Sciatic nerve (tissue), 2 donors: ENCODE results near the gene DSCAML1. TPM values are rescaled to one million over a fixed set of nuclear protein-coding genes. Genes with fewer than 3 reads are reported as not detected.

Source experiments
- ATAC-seq: fragments of 200-7000 bp; cut with Tn5 transposase; one replicate; pipeline ENCODE4 v1.9.1; 2020; ENCODE audit warnings: mild to moderate bottlenecking, moderate library complexity
- DNase-seq: peaks from one replicate; pipeline ENCODE4 v3.0.0-alpha.2; 2020; ENCODE audit warnings: low spot score
- intact Hi-C: fragments of 100-400 bp; cut with DNase I; formaldehyde crosslinking; loops from one replicate; pipeline ENCODE4 v1.14.2; 2022
- total RNA-seq: library from RNA; stranded (reverse); fragmentation: NEBNext Ultra II Directional; extraction: Animal tissue kit (Norgen Biotek cat#: 25700); gene quantifications from one replicate; pipeline ENCODE4 v1.2.1, GENCODE V29; 2021
- donor health status: DM: no; HTN: no; CAD: no.
- donor health status: DM: no; HTN: no; CAD: no.

Gene DSCAML1
- total RNA-seq, 1 donor from 2014 or later, result 4.2 TPM

- ATAC-seq, result no peak
- intact Hi-C loops, result no loop called here
- no peak for DNase-seq
Measured at GRCh38 chr11:117743121-117743815, 53.7 kb downstream of the DSCAML1 start.

DNA sequence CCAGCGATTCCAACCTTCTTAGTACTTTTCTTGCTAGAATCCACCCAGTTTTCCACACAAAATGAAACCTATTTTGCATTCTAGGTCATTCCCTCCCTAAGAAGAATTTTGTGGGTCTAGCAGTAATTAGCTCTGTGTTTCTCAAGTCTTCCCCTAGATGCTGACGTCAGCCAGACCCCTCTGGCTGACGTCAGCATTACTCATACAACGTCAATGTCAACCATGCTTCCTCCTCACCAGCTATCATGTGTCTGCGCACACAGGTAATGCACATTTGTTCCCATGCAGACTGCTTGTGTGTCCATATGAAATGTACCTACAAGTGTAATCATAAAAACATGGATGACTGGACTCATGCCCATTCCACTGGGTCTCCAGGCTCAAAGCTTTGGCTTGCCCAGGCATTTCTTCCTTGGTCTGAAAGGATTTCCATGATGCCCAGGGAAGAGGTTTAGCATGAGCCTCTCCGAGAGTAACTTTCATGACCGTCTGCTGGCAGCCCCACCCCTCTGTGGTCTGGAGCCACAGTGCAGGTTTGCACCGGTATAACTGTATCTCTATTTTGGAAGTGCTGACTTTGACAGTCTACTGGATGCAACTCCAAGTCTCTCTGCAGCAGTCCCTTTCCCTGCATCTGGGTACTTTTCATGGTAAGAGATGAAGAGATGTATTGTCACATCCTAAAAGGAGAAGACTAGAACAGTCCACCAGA, 58.6 kb downstream of the DSCAML1 start:
- intact Hi-C loops, result no loop called here
- no peak for DNase-seq
- ATAC-seq, result no peak

DNA sequence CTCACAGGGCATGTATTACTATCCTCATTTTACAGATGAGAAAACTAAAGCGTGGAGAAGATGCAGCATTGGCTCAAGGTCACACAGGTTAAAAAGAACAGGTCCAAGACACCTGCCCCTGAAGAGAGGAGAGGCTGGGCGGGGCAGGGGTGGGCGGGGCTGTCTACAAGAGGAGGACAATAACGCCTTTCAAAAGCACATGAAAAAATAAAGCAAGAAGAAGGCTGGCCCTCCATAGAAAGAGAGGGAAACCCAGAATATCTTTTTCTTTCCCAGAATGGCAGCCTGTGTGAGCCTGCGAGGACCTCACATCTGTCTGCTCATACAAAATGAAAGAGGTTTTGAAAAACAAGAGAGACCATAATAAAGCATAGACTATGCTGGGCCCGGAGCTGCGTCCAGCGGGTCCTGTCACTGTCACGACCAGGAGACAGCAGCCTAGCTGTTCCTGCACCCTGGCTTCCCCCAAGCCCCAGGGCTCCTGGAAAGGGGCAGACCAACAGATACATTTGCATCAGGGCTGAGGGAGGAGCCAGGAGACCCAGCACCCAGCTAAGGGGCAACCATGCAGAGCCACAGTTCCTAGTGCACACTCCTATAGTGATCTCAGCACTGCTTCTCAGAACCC, 61.6 kb downstream of the DSCAML1 start:
- DNase-seq (no peak), ATAC-seq (no peak)
- intact Hi-C loops, result no loop called here

DNA sequence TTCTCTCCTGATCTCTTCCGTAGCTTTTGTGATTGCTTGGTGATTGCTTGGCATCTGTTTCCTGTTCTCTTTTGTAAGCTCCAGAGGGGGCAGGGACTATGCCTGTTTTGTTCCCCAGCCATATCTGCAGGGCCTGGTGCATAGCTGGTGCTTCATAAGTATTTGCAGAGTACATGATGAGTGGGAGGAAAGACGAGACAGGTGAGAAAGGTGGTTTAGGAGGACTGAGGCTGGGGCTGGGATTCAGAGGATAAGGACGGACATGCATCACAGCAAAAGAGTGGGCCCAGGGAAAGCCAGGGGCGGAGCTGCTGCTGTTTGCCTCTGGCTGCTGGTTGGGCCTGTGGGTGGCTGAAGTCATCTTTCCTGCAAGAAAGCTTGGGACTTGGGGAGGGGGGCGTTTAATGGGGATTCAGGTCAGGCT, 62.4 kb downstream of the DSCAML1 start:
- ATAC-seq, result no peak
- intact Hi-C loops, result no loop called here
- DNase-seq, result no peak

DNA sequence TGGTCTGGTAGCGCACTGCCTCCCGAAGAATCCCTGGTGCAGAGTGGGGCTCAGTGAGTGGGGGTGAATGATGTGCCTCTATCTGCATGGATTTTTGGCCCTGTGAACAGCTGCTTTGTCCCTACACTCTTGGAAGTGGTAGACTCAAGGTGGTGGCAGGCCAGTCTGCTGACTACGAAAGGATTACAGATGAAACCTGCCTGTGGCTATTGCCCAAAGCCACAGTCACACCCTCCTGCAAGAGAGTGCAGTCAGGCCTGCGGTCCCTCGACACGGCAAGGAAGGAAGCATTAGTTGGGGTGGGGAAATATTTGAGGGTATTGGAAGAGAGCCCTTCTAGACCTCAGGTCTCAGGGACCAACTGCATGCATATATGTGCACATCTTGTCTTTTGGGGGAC, 63.7 kb downstream of the DSCAML1 start:
- intact Hi-C loops, result no loop called here
- no peak for ATAC-seq
- DNase-seq, result no peak

GRCh38 chr11:117731722-117732290, 65.2 kb downstream of the DSCAML1 start:
- intact Hi-C loops, result no loop called here
- DNase-seq, result no peak
- ATAC-seq, result no peak

DNA sequence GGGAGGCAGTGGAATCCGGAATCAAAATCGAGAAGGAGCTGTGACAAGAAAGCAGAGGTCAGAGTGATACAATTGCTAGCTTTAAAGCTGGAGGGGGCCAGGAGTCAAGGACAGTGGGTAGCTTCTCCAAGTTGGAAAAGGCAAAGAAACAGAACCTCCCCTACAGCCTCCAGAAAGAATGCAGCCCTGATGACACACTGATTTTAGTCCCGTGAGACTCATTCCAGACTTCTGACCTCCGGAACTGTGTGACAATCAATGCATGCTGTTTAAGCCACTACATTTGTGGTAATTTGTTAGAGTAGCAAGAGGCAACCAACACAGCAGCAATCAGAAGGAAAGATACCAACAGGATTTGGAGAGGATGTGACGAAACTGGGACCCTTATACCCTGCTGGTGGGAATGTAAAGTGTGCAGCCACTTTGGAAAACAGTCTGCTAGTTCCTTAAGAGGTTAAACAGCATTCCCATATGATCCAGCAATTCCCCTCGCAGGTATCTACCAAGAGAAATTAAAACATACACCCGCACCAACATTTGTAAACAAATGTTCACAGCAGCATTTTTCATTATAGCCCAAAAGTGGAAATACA, 66.7 kb downstream of the DSCAML1 start:
- intact Hi-C loops, result no loop called here
- DNase-seq (no peak), ATAC-seq (no peak)

DNA sequence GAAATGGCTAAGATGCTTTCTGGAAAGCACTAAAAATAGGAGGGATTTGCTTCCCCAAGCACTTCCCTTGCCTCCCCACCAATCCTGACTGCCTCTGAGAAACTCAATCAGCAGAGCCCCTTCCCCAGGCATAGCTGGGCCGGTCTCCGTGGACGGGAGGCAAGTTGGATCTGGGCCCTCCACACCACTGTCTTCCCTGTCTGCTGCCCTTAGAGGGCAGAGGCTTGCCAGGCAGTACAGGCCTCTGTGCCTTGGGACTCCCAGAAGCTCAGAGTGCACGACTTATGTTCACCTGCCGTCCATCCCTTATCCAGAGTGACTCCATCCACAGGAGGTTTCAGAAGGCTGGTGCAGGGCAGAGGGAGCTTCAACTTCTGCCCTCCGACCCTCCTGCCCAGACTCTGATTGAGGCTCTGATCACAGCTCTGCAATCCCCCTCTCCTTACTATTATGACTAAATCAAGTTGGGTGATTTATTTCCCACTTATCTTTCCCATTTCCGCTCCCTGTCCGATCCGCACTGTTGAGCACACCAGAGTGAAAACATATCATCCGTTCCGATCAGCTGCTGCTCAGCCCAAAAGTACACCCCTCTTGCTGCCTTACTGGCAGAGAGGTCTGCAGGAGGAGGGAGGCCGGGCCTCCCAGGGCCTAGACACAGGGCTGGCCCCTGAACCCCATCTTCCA, 71.8 kb downstream of the DSCAML1 start:
- intact Hi-C loops, result no loop called here
- DNase-seq, result no peak
- ATAC-seq, result no peak

DNA sequence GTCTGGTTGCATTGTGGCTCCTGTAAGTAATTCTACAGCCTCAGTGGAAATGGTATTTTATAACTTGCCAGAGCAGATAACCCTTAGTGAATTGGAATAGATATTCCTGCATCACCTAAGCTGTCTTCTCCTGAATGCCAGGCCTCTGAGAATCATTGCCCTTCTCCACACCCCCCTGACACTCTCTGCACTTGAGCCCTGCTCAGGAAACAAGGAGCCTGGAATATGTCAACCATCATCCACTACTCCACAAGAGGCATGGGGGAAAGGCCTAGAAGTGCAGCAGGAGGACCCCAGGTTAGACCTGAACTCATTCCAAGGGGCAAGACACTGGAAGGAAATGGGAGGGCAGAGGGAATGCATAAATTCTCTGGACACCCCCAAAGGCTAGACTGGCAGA, 72.4 kb downstream of the DSCAML1 start:
- ATAC-seq, result no peak
- DNase-seq, result no peak
- intact Hi-C loops, result no loop called here

DNA sequence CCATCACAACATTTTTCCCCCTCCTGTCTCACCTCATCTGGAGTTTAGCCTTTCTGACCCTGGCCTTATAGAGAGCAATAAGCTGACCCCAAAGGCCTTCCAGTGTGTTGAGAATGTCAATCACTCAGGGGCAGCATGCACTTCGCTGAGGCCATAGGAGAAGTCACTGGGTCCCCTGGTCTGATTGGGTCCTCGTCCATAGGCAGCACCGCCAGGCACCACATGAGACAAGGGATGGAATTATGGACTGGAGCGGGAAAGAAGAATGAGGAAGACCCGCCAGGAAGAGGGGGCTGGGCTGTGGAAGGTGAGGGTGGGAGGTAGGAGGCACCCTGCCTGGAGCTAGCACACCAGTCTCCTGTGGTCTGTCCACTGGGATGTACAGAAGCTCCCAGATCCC, 72.9 kb downstream of the DSCAML1 start:
- intact Hi-C loops, result no loop called here
- no peak for ATAC-seq

GRCh38 chr11:117723277-117724024, 73.6 kb downstream of the DSCAML1 start:
- DNase-seq, result no peak
- intact Hi-C loops, result no loop called here

More for the DNA sequence above, 72.9 kb downstream of the DSCAML1 start:
- no peak for DNase-seq

DNA sequence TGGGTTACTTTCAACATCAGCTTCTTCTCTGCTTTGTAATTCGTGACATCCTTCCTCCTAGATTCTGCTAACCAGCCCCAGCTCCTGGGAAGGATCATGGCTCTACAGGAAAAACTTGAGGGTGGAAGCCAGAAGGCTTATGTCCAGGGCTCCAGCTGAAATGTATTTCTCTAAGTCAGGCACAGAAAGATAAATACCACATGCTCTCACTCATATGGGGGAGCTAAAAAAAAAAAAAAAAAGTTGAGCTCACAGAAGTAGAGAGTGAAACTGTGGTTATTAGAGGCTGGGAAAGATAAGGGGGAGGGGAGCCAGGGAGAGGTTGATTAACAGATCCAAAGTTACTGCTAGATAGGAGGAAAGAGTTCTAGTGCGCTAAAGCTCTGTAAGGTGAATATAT, 74.9 kb downstream of the DSCAML1 start:
- intact Hi-C loops, result no loop called here
- ATAC-seq (no peak), DNase-seq (no peak)

More at GRCh38 chr11:117723277-117724024, 73.6 kb downstream of the DSCAML1 start:
- no peak for ATAC-seq

DNA sequence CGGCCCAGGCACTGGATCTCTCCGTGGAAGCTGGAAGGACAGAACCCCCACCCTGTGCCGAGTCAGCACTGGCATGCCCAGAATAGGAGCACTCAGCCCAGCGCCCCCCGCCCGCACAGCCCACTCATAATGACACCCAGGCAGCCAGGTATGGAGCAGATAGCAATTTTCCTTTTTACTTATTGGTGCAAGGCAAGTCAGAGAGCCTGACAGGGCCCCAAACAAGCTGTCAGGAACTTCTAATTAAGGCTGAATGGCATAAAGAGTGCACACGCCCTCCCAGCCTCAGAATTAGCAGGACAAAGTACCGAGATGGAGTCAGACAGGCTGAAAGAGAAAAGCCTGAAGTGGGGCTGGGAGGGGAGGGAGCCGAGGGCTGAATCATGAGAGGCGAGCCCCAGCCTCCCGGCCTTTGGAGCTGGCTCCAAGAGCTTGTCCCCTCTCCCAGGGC, 76.9 kb downstream of the DSCAML1 start:
- no peak for DNase-seq
- no peak for ATAC-seq
- intact Hi-C loops, result no loop called here

DNA sequence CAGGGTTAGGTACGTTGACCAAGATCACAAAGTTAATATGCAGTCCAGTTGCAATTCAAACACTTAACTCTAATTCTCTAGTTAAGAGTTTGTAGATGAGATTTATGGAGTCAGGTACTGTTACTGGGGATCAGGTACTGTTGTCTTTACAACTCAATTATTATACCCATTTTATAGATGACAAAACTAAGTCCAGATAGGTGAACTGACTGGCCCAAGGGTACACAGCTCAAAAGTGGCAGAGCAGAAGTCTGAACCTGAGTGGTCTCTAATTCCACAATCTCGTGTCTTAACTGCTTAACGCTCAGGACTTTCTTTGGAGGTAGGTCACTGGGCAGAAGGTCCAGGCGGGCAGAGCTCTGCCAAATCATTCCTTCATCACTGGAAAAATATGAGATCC, 77.5 kb downstream of the DSCAML1 start:
- no peak for DNase-seq
- no peak for ATAC-seq
- intact Hi-C loops, result no loop called here

DNA sequence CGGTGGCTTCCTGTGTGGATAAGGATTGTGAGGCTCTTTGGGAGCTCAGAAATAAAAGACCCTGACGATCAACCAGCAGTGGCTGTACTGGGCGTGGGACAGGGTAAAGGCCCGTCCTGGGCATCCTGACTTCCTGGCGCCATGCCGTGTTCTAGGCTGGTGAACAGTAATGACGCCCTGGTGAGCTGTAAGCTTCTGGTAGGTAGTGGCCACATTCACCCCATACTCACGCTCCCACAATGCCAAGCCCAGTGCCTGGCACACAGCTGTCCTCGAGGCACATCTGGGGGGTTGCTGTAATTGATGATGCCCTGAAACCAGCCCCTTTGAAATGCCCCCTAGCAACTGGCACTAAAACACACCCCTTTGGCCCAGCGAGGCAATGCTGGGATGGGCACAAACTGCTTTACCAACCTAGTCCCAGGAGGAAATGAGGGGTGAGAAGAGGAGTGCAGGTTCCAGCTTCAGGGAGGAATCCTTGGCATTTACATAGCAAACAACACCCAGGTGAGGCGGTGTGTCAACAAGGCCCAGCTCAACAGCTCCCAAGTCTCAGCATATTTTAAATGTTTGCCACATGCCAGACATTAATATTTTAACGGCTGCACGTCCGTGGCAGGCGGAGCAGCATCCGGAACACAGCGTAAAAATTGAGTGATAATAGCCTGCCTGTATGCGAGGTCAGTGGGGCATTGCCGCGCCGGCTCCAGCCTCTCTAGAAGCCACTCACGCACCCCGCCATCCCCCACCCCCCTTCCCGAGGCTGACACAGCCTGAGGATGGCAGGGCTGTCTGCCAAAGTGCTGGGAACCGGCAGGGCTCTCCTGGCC, 79.3 kb downstream of the DSCAML1 start:
- DNase-seq (no peak), ATAC-seq (no peak)
- intact Hi-C loops, result no loop called here

- DNase-seq (no peak), ATAC-seq (no peak)
- intact Hi-C loops, result no loop called here
Measured at GRCh38 chr11:117716521-117717440, 80.2 kb downstream of the DSCAML1 start.
